K562 (cell line): ENCODE results near the gene TADA2A. TPM values are rescaled to one million over a fixed set of nuclear protein-coding genes. Genes with fewer than 3 reads are reported as not detected.

ENCODE experiments used
- ARID3B ChIP-seq: fragments of 250-450 bp; sonication (Bioruptor Pico); IDR thresholded peaks from 2 replicates; pipeline ENCODE4 v1.4.0; 2020; ENCODE audit warnings: borderline replicate concordance
- CC2D1A ChIP-seq: fragments of 450-650 bp; IDR thresholded peaks from 2 replicates; pipeline ENCODE4 v1.6.1; 2017; ENCODE audit warnings: mild to moderate bottlenecking
- FUS ChIP-seq: fragments of 200-400 bp; formaldehyde crosslinking; optimal IDR thresholded peaks from 2 replicates; pipeline ENCODE3; 2017; ENCODE audit warnings: low read depth, low read length
- MTA2 ChIP-seq: fragments of 450-650 bp; IDR thresholded peaks from 2 replicates; pipeline ENCODE4 v1.6.1; 2016; ENCODE audit warnings: low read depth
- NCOA1 ChIP-seq: fragments of 450-650 bp; IDR thresholded peaks from 2 replicates; pipeline ENCODE4 v1.6.1; 2016; ENCODE audit warnings: low read depth
- NFE2 ChIP-seq: IDR thresholded peaks from 2 replicates; pipeline ENCODE4 v1.6.1; 2014; ENCODE audit warnings: antibody characterized with exemption, low read depth
- NR4A1 ChIP-seq, 2 experiments: fragments of 250-450 bp in 1 of 2; fragments of 450-650 bp in 1 of 2; sonication (Bioruptor Pico) in 1 of 2; IDR thresholded peaks; 2 replicates each; pipeline versions ENCODE4 v1.4.0 to v1.6.1; 2016 to 2020; ENCODE audit warnings: mild to moderate bottlenecking in 2 of 2, missing compliant biosample characterization in 1 of 2, missing genetic modification characterization in 1 of 2, moderate library complexity in 1 of 2
- PRMT5 ChIP-seq: sonication (generic); formaldehyde crosslinking; IDR thresholded peaks from 2 replicates; pipeline ENCODE4 v1.5.0; 2020; ENCODE audit warnings: missing genetic modification reagents
- SMAD3 ChIP-seq: fragments of 450-650 bp; formaldehyde crosslinking; conservative IDR thresholded peaks from 2 replicates; pipeline ENCODE4 v1.4.0; 2020; ENCODE audit warnings: mild to moderate bottlenecking
- SMARCB1 ChIP-seq: IDR thresholded peaks from 2 replicates; pipeline ENCODE4 v1.6.1; 2011; ENCODE audit warnings: improper control_type of control experiment, low read depth; ENCODE audit not compliant: insufficient read length
- SRSF3 ChIP-seq: fragments of 200-400 bp; formaldehyde crosslinking; IDR thresholded peaks from 2 replicates; pipeline ENCODE4 v1.6.1; 2016; ENCODE audit warnings: mild to moderate bottlenecking, low read length, moderate library complexity; ENCODE audit not compliant: insufficient read depth
- ZBTB8A ChIP-seq: fragments of 450-650 bp; IDR thresholded peaks from 2 replicates; pipeline ENCODE4 v1.6.1; 2018; ENCODE audit warnings: mild to moderate bottlenecking, moderate library complexity; ENCODE audit not compliant: partially characterized antibody
- ZFP1 ChIP-seq: fragments of 450-650 bp; formaldehyde crosslinking; IDR thresholded peaks from 2 replicates; pipeline ENCODE4 v1.4.0; 2020; ENCODE audit warnings: mild to moderate bottlenecking, mixed read lengths
- ZNF146 ChIP-seq: IDR thresholded peaks from one replicate; pipeline ENCODE4 v1.6.1; 2018; ENCODE audit warnings: missing compliant biosample characterization; ENCODE audit not compliant: unreplicated experiment
- ZNF445 ChIP-seq: fragments of 250-450 bp; sonication (Bioruptor Pico); IDR thresholded peaks from 2 replicates; pipeline ENCODE4 v1.4.0; 2020; ENCODE audit warnings: low read depth, mild to moderate bottlenecking, moderate library complexity
- polyA plus RNA-seq, 8 experiments: library from polyadenylated mRNA; depleted of rRNA in 4 of 8; stranded (reverse) in 5 of 8; unstranded in 3 of 8; fragments of >200 nt; fragmentation: Nextera tagmentation in 2 of 8; fragmentation: Illumina TruSeq in 1 of 8; extraction: Ambion mirVana in 2 of 8; extraction: Trizol in 1 of 8; gene quantifications; 2 replicates each; pipeline versions ENCODE4 v1.2.1 to v1.2.3, GENCODE V29; 2011 to 2014; ENCODE audit warnings: inconsistent platforms in 1 of 8, missing spikeins in 1 of 8
- total RNA-seq, 7 experiments: library from RNA; depleted of rRNA in 6 of 7; stranded (reverse); fragments of >200 nt in 6 of 7; fragmentation: Illumina TruSeq in 2 of 7; extraction: Trizol in 2 of 7; gene quantifications; 2 replicates each; pipeline versions ENCODE4 v1.2.1 to v1.2.3, GENCODE V29; 2011 to 2021; ENCODE audit warnings: low replicate concordance in 1 of 7
- TF ChIP-seq, protein P1 (sequence below): fragments of 200-800 bp; sonication (Bioruptor generic); IDR thresholded peaks from 2 replicates; pipeline ENCODE4 v1.6.1; 2016; ENCODE audit warnings: missing genetic modification characterization, missing compliant biosample characterization
- TF ChIP-seq, protein P2 (sequence below): fragments of 450-650 bp; IDR thresholded peaks from 2 replicates; pipeline ENCODE4 v1.6.1; 2017; ENCODE audit warnings: antibody characterized with exemption, mild to moderate bottlenecking

Gene TADA2A
- total and polyA plus RNA-seq, 9 of the 15 experiments (the other 6 are each of a cell fraction or from before 2014, with no cell fraction given), result 13.8 to 37.7 (median 25.0) TPM

DNA sequence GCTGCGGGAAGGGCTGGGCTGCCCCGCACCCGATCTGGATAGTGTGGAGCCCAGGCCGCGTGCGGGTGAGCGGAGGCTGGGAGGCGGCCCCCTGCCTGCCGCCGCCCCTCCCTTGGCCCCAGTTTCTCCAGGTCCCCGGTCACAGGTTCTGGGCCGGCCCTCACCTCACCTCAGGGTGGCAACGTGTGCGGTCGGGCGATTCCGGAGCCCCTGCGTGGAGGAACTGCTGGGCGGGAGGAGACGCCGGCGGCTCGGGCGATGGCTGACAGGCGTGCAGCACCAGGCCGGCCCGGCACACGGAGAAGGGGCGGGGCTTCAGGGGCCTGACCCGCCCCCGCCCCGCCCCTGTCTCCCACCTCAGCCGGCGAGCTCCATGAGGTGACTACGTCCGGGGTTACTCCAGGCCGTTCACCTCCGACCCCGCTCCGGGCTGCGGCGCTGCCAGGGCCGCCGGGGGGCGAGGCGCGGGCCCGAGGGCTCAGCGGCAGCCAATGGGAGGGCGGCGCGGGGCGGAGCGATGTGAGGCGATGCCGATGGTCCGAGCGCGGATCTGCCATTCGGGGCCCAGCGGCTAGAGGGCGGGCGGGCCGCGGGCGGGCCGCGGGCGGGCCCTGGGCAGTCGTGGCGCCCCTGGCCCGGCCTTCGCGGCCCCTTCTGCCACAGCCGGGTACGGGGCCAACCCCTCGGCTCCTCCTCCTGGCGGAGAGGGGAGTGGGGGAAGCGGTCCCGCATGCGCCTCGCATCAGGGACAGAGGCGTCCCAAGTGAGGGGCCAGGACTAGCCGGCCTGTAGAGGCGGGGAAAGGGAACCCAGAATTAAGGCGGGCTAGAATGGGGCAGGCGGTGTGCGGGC, 47.6 kb upstream of the TADA2A start (continued):
- TF ChIP-seq, protein P1, sequence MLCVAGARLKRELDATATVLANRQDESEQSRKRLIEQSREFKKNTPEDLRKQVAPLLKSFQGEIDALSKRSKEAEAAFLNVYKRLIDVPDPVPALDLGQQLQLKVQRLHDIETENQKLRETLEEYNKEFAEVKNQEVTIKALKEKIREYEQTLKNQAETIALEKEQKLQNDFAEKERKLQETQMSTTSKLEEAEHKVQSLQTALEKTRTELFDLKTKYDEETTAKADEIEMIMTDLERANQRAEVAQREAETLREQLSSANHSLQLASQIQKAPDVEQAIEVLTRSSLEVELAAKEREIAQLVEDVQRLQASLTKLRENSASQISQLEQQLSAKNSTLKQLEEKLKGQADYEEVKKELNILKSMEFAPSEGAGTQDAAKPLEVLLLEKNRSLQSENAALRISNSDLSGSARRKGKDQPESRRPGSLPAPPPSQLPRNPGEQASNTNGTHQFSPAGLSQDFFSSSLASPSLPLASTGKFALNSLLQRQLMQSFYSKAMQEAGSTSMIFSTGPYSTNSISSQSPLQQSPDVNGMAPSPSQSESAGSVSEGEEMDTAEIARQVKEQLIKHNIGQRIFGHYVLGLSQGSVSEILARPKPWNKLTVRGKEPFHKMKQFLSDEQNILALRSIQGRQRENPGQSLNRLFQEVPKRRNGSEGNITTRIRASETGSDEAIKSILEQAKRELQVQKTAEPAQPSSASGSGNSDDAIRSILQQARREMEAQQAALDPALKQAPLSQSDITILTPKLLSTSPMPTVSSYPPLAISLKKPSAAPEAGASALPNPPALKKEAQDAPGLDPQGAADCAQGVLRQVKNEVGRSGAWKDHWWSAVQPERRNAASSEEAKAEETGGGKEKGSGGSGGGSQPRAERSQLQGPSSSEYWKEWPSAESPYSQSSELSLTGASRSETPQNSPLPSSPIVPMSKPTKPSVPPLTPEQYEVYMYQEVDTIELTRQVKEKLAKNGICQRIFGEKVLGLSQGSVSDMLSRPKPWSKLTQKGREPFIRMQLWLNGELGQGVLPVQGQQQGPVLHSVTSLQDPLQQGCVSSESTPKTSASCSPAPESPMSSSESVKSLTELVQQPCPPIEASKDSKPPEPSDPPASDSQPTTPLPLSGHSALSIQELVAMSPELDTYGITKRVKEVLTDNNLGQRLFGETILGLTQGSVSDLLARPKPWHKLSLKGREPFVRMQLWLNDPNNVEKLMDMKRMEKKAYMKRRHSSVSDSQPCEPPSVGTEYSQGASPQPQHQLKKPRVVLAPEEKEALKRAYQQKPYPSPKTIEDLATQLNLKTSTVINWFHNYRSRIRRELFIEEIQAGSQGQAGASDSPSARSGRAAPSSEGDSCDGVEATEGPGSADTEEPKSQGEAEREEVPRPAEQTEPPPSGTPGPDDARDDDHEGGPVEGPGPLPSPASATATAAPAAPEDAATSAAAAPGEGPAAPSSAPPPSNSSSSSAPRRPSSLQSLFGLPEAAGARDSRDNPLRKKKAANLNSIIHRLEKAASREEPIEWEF (CRISPR knock-in tag), result no peak
- no peak for TF ChIP-seq ZNF445
- TF ChIP-seq NCOA1, result no peak
- no peak for TF ChIP-seq FUS
- no peak for TF ChIP-seq ZBTB8A
- TF ChIP-seq, protein P2, sequence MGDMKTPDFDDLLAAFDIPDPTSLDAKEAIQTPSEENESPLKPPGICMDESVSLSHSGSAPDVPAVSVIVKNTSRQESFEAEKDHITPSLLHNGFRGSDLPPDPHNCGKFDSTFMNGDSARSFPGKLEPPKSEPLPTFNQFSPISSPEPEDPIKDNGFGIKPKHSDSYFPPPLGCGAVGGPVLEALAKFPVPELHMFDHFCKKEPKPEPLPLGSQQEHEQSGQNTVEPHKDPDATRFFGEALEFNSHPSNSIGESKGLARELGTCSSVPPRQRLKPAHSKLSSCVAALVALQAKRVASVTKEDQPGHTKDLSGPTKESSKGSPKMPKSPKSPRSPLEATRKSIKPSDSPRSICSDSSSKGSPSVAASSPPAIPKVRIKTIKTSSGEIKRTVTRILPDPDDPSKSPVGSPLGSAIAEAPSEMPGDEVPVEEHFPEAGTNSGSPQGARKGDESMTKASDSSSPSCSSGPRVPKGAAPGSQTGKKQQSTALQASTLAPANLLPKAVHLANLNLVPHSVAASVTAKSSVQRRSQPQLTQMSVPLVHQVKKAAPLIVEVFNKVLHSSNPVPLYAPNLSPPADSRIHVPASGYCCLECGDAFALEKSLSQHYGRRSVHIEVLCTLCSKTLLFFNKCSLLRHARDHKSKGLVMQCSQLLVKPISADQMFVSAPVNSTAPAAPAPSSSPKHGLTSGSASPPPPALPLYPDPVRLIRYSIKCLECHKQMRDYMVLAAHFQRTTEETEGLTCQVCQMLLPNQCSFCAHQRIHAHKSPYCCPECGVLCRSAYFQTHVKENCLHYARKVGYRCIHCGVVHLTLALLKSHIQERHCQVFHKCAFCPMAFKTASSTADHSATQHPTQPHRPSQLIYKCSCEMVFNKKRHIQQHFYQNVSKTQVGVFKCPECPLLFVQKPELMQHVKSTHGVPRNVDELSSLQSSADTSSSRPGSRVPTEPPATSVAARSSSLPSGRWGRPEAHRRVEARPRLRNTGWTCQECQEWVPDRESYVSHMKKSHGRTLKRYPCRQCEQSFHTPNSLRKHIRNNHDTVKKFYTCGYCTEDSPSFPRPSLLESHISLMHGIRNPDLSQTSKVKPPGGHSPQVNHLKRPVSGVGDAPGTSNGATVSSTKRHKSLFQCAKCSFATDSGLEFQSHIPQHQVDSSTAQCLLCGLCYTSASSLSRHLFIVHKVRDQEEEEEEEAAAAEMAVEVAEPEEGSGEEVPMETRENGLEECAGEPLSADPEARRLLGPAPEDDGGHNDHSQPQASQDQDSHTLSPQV, result no peak
- no peak for TF ChIP-seq NR4A1 (CRISPR knock-in tag; IDR thresholded peaks at IDR 0.05)
- no peak for TF ChIP-seq NR4A1 (tag; IDR thresholded peaks at IDR 0.05)
- no peak for TF ChIP-seq ZFP1 (CRISPR knock-in tag)
- peak; percentile 17 for TF ChIP-seq ZNF146 (CRISPR knock-in tag)
- no peak for TF ChIP-seq SRSF3
- no peak for TF ChIP-seq SMAD3 (CRISPR knock-in tag)
- TF ChIP-seq CC2D1A, result no peak
- TF ChIP-seq ARID3B (CRISPR knock-in tag), result no peak
- TF ChIP-seq NFE2, result no peak
- TF ChIP-seq SMARCB1, result no peak
- no peak for TF ChIP-seq MTA2
- TF ChIP-seq PRMT5, result no peak
